ENCODE measurements around the gene DBH.

DNA sequence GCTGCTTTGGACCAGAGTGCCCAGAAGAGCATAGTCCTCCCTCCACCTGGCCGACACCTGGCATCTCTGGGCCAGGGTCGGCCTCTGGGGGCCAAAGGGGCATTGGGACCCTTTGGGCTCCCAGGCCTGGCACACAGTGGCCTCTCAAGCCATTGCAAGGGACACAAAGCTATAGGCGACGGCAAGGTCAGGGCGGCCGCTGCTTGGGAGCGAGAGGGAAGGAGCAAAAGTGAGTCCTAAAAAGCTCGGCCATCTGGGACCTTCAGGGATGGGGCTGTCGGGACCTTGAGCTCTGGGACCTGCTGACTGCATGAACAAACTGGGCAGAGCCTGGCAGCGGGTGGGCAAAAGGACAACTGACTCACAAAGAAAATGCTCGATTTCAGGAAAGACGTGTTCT lies 13.9 kb downstream of the DBH start:
- TF ChIP-seq EZH2phosphoT487 (IDR thresholded peaks at IDR 0.05; ENCODE audit: low read depth) = no peak
- TF ChIP-seq, protein P1, sequence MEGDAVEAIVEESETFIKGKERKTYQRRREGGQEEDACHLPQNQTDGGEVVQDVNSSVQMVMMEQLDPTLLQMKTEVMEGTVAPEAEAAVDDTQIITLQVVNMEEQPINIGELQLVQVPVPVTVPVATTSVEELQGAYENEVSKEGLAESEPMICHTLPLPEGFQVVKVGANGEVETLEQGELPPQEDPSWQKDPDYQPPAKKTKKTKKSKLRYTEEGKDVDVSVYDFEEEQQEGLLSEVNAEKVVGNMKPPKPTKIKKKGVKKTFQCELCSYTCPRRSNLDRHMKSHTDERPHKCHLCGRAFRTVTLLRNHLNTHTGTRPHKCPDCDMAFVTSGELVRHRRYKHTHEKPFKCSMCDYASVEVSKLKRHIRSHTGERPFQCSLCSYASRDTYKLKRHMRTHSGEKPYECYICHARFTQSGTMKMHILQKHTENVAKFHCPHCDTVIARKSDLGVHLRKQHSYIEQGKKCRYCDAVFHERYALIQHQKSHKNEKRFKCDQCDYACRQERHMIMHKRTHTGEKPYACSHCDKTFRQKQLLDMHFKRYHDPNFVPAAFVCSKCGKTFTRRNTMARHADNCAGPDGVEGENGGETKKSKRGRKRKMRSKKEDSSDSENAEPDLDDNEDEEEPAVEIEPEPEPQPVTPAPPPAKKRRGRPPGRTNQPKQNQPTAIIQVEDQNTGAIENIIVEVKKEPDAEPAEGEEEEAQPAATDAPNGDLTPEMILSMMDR (IDR thresholded peaks at IDR 0.05; ENCODE audit: low read depth, low read length) = no peak
